HepG2 (cell line): ENCODE data around the gene ACAP2. TPM values are rescaled to one million over a fixed set of nuclear protein-coding genes. Genes with fewer than 3 reads are reported as not detected.

Experiments
- ARNT2 ChIP-seq: sonication (generic); formaldehyde crosslinking; IDR thresholded peaks from 2 replicates; pipeline ENCODE4 v1.8.0; 2022; ENCODE audit warnings: mild to moderate bottlenecking, low read depth, missing genetic modification reagents, moderate library complexity
- PHF20 ChIP-seq: sonication (generic); formaldehyde crosslinking; IDR thresholded peaks from 2 replicates; pipeline ENCODE4 v1.5.0; 2020; ENCODE audit warnings: mild to moderate bottlenecking, missing genetic modification reagents
- POLR2G ChIP-seq: fragments of 200-400 bp; formaldehyde crosslinking; IDR thresholded peaks from 2 replicates; pipeline ENCODE4 v1.6.1; 2018; ENCODE audit warnings: mild to moderate bottlenecking, low read depth, low read length, moderate library complexity
- ZBTB1 ChIP-seq: sonication (generic); formaldehyde crosslinking; IDR thresholded peaks from 2 replicates; pipeline ENCODE4 v1.4.0; 2020; ENCODE audit warnings: missing genetic modification reagents, borderline replicate concordance
- ZFP82 ChIP-seq: sonication (generic); formaldehyde crosslinking; IDR thresholded peaks from 2 replicates; pipeline ENCODE4 v1.5.1; 2020; ENCODE audit warnings: mild to moderate bottlenecking, missing genetic modification reagents, borderline replicate concordance
- ZFX ChIP-seq: sonication (generic); formaldehyde crosslinking; IDR thresholded peaks from 2 replicates; pipeline ENCODE4 v1.4.0; 2020; ENCODE audit warnings: mild to moderate bottlenecking, low read depth, missing genetic modification reagents, moderate library complexity
- ZNF12 ChIP-seq: sonication (generic); formaldehyde crosslinking; IDR thresholded peaks from 2 replicates; pipeline ENCODE4 v1.5.0; 2020; ENCODE audit warnings: missing genetic modification reagents
- ZNF546 ChIP-seq: sonication (generic); formaldehyde crosslinking; conservative IDR thresholded peaks from 2 replicates; pipeline ENCODE4 v1.8.1; 2023; ENCODE audit warnings: mild to moderate bottlenecking, missing genetic modification reagents
- ZNF563 ChIP-seq: sonication (generic); formaldehyde crosslinking; IDR thresholded peaks from 2 replicates; pipeline ENCODE4 v1.8.0; 2022; ENCODE audit warnings: mild to moderate bottlenecking, moderate library complexity, missing genetic modification reagents
- ZNF777 ChIP-seq: sonication (generic); formaldehyde crosslinking; IDR thresholded peaks from 2 replicates; pipeline ENCODE4 v1.4.0; 2020; ENCODE audit warnings: missing genetic modification reagents
- polyA plus RNA-seq, 8 experiments: library from polyadenylated mRNA; depleted of rRNA in 3 of 8; stranded (reverse) in 7 of 8; unstranded in 1 of 8; fragments of >200 nt; fragmentation: Illumina TruSeq in 4 of 8; extraction: Trizol in 4 of 8; gene quantifications; 2 replicates each; pipeline versions ENCODE4 v1.2.1 to v1.2.3, GENCODE V29; 2011 to 2016; ENCODE audit warnings: low read depth in 4 of 8, missing spikeins in 1 of 8, mixed read lengths in 1 of 8; ENCODE audit not compliant: insufficient read depth in 1 of 8
- total RNA-seq, 5 experiments: library from RNA; depleted of rRNA; stranded (reverse); fragments of >200 nt; fragmentation: Illumina TruSeq; extraction: Trizol; gene quantifications; 2 replicates each; pipeline ENCODE4 v1.2.3, GENCODE V29; 2016; ENCODE audit warnings: low read depth in 1 of 5
- TF ChIP-seq, protein P1 (sequence below): IDR thresholded peaks from 2 replicates; pipeline ENCODE4 v1.6.1; 2016; ENCODE audit warnings: mild to moderate bottlenecking, missing biosample characterization, missing genetic modification reagents
- TF ChIP-seq, protein P2 (sequence below): sonication (generic); formaldehyde crosslinking; IDR thresholded peaks from 2 replicates; pipeline ENCODE4 v1.5.0; 2020; ENCODE audit warnings: mild to moderate bottlenecking, missing genetic modification reagents, moderate library complexity
- TF ChIP-seq, protein P3 (sequence below): sonication (generic); formaldehyde crosslinking; IDR thresholded peaks from 2 replicates; pipeline ENCODE4 v1.5.0; 2020; ENCODE audit warnings: missing genetic modification reagents, mild to moderate bottlenecking, borderline replicate concordance
- TF ChIP-seq, protein P4 (sequence below): IDR thresholded peaks from 2 replicates; pipeline ENCODE4 v1.6.1; 2016; ENCODE audit warnings: mild to moderate bottlenecking
- TF ChIP-seq, protein P5 (sequence below): sonication (generic); formaldehyde crosslinking; IDR thresholded peaks from 2 replicates; pipeline ENCODE4 v1.4.0; 2020; ENCODE audit warnings: mild to moderate bottlenecking, missing genetic modification reagents
- TF ChIP-seq, protein P6 (sequence below): sonication (generic); formaldehyde crosslinking; IDR thresholded peaks from 2 replicates; pipeline ENCODE4 v1.8.1; 2023; ENCODE audit warnings: mild to moderate bottlenecking, moderate library complexity, missing genetic modification reagents
- TF ChIP-seq, protein P7 (sequence below): sonication (generic); formaldehyde crosslinking; IDR thresholded peaks from 2 replicates; pipeline ENCODE4 v1.8.1; 2023; ENCODE audit warnings: mild to moderate bottlenecking, missing genetic modification reagents

The ACAP2 gene
- total and polyA plus RNA-seq, 2 of the 13 experiments (the other 11 are each of a cell fraction or from before 2014, with no cell fraction given) = 7.3 to 23.9 TPM

DNA sequence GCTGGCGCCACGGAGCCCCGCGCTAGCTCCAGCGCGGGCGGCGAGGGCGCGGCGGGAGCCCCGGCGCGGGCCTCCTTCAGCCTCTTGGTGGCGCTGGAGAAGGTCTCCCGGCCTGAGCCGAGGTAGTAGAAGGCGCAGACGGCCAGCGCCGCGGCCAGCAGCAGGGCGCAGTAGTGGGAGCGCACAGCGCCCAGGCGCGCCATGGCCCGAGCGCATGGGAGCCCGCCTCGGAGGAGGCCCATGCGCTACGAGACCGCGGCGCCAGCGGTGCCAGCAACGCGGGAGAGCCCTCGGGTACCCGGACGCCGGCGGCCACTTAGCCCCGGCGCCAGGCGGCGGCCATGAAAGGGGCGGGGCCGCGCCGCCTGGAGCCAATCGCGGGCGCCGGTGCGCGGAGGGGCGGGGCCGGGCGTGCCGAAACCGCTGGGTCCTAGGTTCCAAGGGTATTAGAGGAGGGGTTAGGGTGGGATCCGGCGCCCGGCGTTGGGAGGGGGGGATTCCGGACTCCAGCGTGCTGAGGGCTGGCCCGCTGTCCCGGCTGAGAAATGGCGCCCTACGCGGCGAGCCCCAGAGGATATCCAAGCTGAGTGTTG lies 171.9 kb downstream of the ACAP2 start, which contains the start of gene XXYLT1 (continued):
- TF ChIP-seq ZBTB1 (CRISPR knock-in tag) (no peak), ARNT2 (CRISPR knock-in tag) (peak; percentile 89; the same call in 1 of the 2 replicates), ZNF12 (CRISPR knock-in tag) (0 out of 2 replicates have a peak, but pooled peaks have one; percentile 35), PHF20 (CRISPR knock-in tag) (0 out of 2 replicates have a peak, but pooled peaks have one; percentile 54), ZNF546 (CRISPR knock-in tag) (no peak), ZNF777 (CRISPR knock-in tag) (peak; percentile 95), ZFP82 (CRISPR knock-in tag) (peak; percentile 18; the same call in 1 of the 2 replicates), ZNF563 (peak; percentile 48), POLR2G (peak; percentile 63), ZFX (CRISPR knock-in tag) (peak; percentile 82)
- TF ChIP-seq, protein P1, sequence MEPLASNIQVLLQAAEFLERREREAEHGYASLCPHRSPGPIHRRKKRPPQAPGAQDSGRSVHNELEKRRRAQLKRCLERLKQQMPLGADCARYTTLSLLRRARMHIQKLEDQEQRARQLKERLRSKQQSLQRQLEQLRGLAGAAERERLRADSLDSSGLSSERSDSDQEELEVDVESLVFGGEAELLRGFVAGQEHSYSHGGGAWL (CRISPR knock-in tag) = peak; percentile 58; the same call in 1 of the 2 replicates
- TF ChIP-seq, protein P2, sequence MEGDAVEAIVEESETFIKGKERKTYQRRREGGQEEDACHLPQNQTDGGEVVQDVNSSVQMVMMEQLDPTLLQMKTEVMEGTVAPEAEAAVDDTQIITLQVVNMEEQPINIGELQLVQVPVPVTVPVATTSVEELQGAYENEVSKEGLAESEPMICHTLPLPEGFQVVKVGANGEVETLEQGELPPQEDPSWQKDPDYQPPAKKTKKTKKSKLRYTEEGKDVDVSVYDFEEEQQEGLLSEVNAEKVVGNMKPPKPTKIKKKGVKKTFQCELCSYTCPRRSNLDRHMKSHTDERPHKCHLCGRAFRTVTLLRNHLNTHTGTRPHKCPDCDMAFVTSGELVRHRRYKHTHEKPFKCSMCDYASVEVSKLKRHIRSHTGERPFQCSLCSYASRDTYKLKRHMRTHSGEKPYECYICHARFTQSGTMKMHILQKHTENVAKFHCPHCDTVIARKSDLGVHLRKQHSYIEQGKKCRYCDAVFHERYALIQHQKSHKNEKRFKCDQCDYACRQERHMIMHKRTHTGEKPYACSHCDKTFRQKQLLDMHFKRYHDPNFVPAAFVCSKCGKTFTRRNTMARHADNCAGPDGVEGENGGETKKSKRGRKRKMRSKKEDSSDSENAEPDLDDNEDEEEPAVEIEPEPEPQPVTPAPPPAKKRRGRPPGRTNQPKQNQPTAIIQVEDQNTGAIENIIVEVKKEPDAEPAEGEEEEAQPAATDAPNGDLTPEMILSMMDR (CRISPR knock-in tag) = peak; percentile 61
- TF ChIP-seq, protein P3, sequence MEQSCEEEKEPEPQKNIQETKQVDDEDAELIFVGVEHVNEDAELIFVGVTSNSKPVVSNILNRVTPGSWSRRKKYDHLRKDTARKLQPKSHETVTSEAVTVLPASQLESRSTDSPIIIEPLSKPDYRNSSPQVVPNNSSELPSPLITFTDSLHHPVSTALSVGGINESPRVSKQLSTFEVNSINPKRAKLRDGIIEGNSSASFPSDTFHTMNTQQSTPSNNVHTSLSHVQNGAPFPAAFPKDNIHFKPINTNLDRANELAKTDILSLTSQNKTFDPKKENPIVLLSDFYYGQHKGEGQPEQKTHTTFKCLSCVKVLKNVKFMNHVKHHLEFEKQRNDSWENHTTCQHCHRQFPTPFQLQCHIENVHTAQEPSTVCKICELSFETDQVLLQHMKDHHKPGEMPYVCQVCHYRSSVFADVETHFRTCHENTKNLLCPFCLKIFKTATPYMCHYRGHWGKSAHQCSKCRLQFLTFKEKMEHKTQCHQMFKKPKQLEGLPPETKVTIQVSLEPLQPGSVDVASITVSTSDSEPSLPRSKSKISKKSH = no peak
- TF ChIP-seq, protein P4, sequence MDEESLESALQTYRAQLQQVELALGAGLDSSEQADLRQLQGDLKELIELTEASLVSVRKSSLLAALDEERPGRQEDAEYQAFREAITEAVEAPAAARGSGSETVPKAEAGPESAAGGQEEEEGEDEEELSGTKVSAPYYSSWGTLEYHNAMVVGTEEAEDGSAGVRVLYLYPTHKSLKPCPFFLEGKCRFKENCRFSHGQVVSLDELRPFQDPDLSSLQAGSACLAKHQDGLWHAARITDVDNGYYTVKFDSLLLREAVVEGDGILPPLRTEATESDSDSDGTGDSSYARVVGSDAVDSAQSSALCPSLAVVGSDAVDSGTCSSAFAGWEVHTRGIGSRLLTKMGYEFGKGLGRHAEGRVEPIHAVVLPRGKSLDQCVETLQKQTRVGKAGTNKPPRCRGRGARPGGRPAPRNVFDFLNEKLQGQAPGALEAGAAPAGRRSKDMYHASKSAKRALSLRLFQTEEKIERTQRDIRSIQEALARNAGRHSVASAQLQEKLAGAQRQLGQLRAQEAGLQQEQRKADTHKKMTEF = no peak
- TF ChIP-seq, protein P5, sequence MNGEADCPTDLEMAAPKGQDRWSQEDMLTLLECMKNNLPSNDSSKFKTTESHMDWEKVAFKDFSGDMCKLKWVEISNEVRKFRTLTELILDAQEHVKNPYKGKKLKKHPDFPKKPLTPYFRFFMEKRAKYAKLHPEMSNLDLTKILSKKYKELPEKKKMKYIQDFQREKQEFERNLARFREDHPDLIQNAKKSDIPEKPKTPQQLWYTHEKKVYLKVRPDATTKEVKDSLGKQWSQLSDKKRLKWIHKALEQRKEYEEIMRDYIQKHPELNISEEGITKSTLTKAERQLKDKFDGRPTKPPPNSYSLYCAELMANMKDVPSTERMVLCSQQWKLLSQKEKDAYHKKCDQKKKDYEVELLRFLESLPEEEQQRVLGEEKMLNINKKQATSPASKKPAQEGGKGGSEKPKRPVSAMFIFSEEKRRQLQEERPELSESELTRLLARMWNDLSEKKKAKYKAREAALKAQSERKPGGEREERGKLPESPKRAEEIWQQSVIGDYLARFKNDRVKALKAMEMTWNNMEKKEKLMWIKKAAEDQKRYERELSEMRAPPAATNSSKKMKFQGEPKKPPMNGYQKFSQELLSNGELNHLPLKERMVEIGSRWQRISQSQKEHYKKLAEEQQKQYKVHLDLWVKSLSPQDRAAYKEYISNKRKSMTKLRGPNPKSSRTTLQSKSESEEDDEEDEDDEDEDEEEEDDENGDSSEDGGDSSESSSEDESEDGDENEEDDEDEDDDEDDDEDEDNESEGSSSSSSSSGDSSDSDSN = peak; percentile 82
- TF ChIP-seq, protein P6, sequence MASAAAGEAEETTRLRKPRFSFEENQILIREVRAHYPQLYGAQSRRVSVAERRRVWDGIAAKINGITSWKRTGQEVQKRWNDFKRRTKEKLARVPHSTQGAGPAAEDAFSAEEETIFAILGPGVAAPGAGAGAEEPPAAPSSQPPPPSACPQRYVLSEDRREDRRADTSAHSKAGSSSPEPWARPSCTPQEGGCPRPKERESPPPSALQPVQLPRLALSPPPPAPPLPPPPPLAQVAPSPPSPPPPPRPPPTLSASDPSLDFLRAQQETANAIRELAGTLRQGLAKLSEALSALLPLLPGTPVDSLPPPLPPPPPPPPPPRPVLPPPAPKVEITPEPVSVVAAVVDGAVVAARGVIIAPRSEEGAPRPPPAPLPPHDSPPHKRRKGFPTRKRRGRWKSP (CRISPR knock-in tag) = peak; percentile 80; the same call in 1 of the 2 replicates
- TF ChIP-seq, protein P7, sequence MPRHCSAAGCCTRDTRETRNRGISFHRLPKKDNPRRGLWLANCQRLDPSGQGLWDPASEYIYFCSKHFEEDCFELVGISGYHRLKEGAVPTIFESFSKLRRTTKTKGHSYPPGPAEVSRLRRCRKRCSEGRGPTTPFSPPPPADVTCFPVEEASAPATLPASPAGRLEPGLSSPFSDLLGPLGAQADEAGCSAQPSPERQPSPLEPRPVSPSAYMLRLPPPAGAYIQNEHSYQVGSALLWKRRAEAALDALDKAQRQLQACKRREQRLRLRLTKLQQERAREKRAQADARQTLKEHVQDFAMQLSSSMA (CRISPR knock-in tag) = 0 out of 2 replicates have a peak, but pooled peaks have one; percentile 7
